Activated T-cell treated with anti-CD3 and anti-CD28 coated beads, Interleukin-2, amount 50 U/mL, for 4 hours (primary cell): Measurements from ENCODE around the gene VDAC1. TPM values are rescaled to one million over a fixed set of nuclear protein-coding genes. Genes with fewer than 3 reads are reported as not detected.

Experiments
- ATAC-seq, 2 donors: fragments of 200-7000 bp; cut with Tn5 transposase; one replicate each; pipeline ENCODE4 v1.10.0; 2021
- DNase-seq: peaks from one replicate; pipeline ENCODE4 v3.0.0-alpha.2; 2020
- H3K27me3 Mint-ChIP-seq: one replicate; pipeline ENCODE4 v1.8.0; 2021; ENCODE audit warnings: low read depth, mixed read lengths
- H3K36me3 Mint-ChIP-seq: one replicate; pipeline ENCODE4 v1.8.0; 2022; ENCODE audit warnings: mixed read lengths; ENCODE audit not compliant: insufficient read depth
- H3K4me1 Mint-ChIP-seq: one replicate; pipeline ENCODE4 v1.8.0; 2021; ENCODE audit warnings: low read depth, mixed read lengths
- H3K4me3 Mint-ChIP-seq: one replicate; pipeline ENCODE4 v1.8.0; 2021; ENCODE audit warnings: mild to moderate bottlenecking, moderate library complexity, mixed read lengths
- H3K9me3 Mint-ChIP-seq: one replicate; pipeline ENCODE4 v1.8.0; 2021; ENCODE audit warnings: mixed read lengths
- total RNA-seq, 3 donors: library from RNA; stranded (reverse); gene quantifications; one replicate each; pipeline ENCODE4 v1.2.1, GENCODE V29; 2021

Gene VDAC1
- total RNA-seq, 3 donors from 2014 or later: 390 to 444 (median 392) TPM

- Mint-ChIP-seq H3K27me3 (no peaks in the 10 kb centered on the region), H3K4me1 (peaks cover 13% of the 10 kb centered on the region), H3K9me3 (no peaks in the 10 kb centered on the region), H3K4me3 (no peak overlapping the region), H3K36me3 (no peaks in the 10 kb centered on the region)
- ATAC-seq: no peak
- no peak for DNase-seq
Observed at GRCh38 chr5:134007581-134008265, 2.9 kb upstream of the VDAC1 start.

GRCh38 chr5:134006115-134006514, 1.3 kb upstream of the VDAC1 start:
- DNase-seq: no peak
- Mint-ChIP-seq H3K9me3 (no peaks in the 10 kb centered on the region), H3K36me3 (peaks cover 8% of the 10 kb centered on the region), H3K4me1 (peaks cover 28% of the 10 kb centered on the region), H3K4me3 (peak overlapping the region; percentile 84), H3K27me3 (no peaks in the 10 kb centered on the region)
- ATAC-seq: no peak

DNA sequence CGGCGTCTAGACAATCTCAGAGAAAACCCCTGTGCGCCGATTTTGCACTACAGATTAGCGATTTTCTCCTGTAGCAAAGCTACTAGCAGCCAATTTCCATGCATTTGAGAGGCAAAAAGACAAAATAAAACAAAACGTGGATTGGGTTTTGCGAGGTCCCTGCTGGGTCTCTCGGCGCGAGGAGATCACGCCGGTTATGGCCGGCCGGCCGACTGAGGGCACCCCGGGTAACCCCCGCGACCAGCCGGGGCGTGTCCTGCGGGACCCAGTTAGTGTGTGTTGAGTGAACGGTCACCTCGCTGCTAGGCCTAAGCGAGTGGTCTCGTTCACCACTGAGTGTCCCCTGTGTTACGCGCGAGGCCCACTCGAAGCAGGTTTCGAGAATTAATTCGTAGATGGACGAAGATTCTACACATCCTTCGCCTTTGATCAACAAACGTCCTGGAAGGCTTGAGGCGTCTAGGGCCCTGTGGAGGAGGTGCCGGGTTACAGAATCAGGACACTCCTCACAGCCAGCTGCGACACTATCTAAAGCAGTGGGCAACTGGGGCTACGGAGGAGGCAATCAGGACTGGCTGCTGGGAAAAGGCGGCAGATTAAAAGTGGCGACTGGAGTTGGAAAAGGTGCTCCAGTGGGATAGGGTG, 764 bp upstream of the VDAC1 start:
- no peaks in the 10 kb centered on the region for H3K27me3 Mint-ChIP-seq
- ATAC-seq (no peak), DNase-seq (no peak)
- no peaks in the 10 kb centered on the region for H3K9me3 Mint-ChIP-seq
- H3K4me3 Mint-ChIP-seq: peak overlapping the region; percentile 84
- peaks cover 32% of the 10 kb centered on the region for H3K4me1 Mint-ChIP-seq
- peaks cover 12% of the 10 kb centered on the region for H3K36me3 Mint-ChIP-seq

DNA sequence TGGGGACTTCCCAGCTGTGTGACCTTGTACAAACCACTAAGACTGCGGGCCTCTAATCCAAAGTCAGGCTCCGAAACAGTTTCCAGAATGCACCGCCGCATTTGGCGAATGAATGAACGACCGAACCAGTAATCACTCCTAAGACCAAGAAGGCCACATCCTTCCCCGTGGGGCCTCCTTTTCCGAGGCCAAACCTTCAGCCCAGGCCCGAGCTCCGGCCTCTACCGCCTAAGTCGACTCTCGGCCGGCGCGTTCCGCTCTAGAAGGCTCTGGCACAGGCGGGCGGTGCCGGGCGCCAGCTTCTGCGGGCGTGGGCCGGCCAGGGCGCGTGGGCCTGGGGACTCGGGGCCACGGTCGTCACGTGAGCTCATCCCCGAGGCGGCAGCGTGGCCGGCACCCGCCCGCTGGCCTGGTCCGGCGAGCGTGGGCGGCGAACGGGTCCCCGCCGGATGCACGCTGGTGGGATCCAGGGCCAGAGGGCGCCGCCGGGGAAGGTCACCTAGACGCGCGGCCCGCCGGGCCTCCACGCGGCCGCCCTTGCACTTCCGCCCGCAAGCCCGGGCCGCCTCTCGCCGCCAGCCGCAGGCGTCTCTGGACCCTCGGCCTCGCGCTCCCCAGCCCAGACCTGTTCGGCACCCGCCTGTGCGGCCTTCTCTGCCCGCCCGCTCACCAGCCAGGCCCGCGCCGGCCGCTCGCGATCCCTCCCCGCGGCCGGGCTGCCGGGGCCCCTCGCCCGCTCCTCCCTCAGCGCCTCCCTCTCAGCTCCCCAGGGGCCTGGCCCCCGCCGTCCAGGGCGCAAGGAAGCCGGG, 754 bp downstream of the VDAC1 start:
- H3K4me3 Mint-ChIP-seq: peak overlapping the region; percentile 94
- DNase-seq (peak; percentile 38), ATAC-seq (peak; percentile 13 to 23)
- H3K36me3 Mint-ChIP-seq: peaks cover 17% of the 10 kb centered on the region
- no peaks in the 10 kb centered on the region for H3K27me3 Mint-ChIP-seq
- H3K4me1 Mint-ChIP-seq: peaks cover 46% of the 10 kb centered on the region
- H3K9me3 Mint-ChIP-seq: no peaks in the 10 kb centered on the region

DNA sequence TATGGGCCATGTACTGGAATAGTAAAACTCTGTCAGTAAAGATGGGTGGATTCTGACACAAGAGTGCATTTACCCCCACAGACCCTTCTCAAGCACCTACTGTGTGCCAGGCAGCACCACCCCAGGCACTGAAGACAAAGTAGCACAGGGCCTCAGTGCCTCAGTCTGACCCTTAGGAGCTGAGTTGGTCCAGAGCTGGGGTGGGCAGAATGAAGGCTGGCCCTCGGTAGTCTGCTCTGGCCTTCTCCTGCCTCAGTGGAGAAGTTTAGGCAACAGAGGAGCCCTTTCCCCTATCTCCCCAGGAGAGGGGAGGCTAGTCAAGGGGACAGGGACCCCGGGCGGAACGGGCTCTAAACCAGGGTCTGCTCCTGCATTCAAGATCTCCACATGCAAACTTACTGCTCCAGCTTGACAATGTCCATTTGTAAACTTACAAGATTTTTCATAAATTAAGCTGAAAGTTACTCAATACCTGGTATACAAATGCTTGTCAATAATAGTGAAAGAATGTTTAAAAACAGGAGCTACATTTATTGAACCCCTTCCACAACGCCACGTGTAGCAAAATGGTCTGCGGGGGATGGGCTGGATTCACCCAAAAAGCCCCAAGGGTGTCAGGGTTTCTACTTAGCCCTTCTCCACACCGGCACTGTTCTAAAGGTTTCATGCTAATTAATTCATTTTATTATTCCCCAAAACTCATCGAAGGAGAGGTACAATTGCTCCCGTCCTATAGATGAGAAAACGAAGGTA, 1.5 kb downstream of the VDAC1 start:
- Mint-ChIP-seq H3K4me1 (peaks cover 50% of the 10 kb centered on the region), H3K36me3 (peaks cover 17% of the 10 kb centered on the region)
- ATAC-seq: no peak

GRCh38 chr5:134001938-134002731, 2.6 kb downstream of the VDAC1 start:
- peak overlapping the region; percentile 94 for H3K4me3 Mint-ChIP-seq
- H3K27me3 Mint-ChIP-seq: no peaks in the 10 kb centered on the region
- peaks cover 55% of the 10 kb centered on the region for H3K4me1 Mint-ChIP-seq
- peaks cover 17% of the 10 kb centered on the region for H3K36me3 Mint-ChIP-seq
- H3K9me3 Mint-ChIP-seq: no peaks in the 10 kb centered on the region
- DNase-seq (no peak), ATAC-seq (no peak)

More for the DNA sequence above, 1.5 kb downstream of the VDAC1 start:
- Mint-ChIP-seq H3K4me3 (peak overlapping the region; percentile 94), H3K9me3 (no peaks in the 10 kb centered on the region), H3K27me3 (no peaks in the 10 kb centered on the region)
- DNase-seq: no peak

- no peak overlapping the region for H3K4me3 Mint-ChIP-seq
- H3K4me1 Mint-ChIP-seq: peaks cover 64% of the 10 kb centered on the region
- no peaks in the 10 kb centered on the region for H3K27me3 Mint-ChIP-seq
- ATAC-seq (no peak), DNase-seq (no peak)
- no peaks in the 10 kb centered on the region for H3K9me3 Mint-ChIP-seq
- peaks cover 17% of the 10 kb centered on the region for H3K36me3 Mint-ChIP-seq
Observed at GRCh38 chr5:134000696-134001453, 3.9 kb downstream of the VDAC1 start.

- peaks cover 17% of the 10 kb centered on the region for H3K36me3 Mint-ChIP-seq
- H3K4me1 Mint-ChIP-seq: peaks cover 65% of the 10 kb centered on the region
- DNase-seq (no peak), ATAC-seq (no peak)
- no peaks in the 10 kb centered on the region for H3K27me3 Mint-ChIP-seq
- H3K9me3 Mint-ChIP-seq: no peaks in the 10 kb centered on the region
- no peak overlapping the region for H3K4me3 Mint-ChIP-seq
Observed at GRCh38 chr5:134000091-134000511, 4.7 kb downstream of the VDAC1 start.

DNA sequence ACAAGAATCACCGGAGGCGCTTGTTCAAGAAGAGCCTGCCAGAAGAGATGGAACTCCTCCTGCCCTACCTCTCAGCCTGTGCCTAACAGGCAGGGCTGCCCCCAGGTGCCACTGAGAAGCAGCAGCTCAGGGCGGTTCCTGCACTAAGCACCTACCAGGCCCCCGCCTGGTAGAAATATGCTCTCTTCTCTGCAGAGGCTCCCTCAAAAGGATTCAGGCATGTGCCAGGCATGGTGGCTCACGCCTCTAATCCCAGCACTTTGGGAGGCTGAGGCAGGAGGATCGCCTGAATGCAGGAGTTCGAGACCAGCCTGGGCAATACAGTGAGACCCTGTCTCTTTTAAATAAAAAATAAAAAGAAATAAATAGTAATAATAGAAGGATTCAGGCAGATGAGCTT, 6.0 kb downstream of the VDAC1 start:
- H3K4me3 Mint-ChIP-seq: no peak overlapping the region

DNA sequence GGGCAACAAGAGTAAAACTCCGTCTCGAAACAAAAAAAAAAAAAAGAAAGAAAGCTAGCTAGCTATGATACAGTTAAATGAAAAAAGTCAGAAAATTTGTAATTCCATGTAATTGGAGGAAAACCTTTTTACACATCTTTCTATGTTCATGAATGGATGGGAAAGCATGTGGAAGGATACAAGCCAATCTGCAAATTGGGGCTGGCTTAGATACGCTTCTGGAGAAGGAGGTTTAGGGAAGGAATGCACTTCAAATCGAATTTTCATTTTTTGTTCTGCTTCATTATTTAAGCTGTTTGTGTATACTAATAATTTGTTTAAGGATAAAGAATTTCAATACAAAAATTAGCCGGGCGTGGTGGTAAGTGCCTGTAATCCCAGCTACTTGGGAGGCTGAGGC, 6.7 kb downstream of the VDAC1 start:
- Mint-ChIP-seq H3K4me1 (peaks cover 76% of the 10 kb centered on the region), H3K9me3 (no peaks in the 10 kb centered on the region)
- no peak for DNase-seq

More for the DNA sequence above, 6.0 kb downstream of the VDAC1 start:
- Mint-ChIP-seq H3K4me1 (peaks cover 76% of the 10 kb centered on the region), H3K9me3 (no peaks in the 10 kb centered on the region), H3K27me3 (no peaks in the 10 kb centered on the region), H3K36me3 (peaks cover 17% of the 10 kb centered on the region)
- no peak for DNase-seq
- no peak for ATAC-seq

DNA sequence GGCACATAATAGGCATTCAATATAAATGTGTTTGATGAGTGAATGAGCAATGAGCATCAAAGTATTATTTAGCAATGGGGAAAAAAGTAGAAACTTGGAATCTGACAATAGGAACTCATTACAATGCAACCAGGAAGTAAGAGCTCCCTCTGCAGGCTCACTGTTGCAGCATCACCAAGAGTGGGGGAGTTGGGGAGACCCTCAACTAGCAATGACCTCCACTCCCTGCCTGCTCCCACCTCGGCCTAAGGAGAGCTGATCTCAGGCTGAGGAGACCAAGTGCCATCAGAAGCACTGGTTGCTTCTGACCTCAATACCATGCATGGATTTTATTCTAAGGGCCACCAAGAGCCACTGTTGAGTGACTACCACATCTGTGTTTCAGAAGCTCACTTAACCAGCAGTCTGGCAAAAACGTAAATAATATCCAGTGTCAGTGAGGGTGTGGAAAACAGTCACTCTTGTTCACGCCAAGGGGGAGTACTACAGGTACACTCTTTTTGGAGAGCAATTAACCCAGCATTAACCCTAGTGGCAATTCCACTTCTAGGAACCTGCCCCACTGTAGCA, 8.0 kb downstream of the VDAC1 start:
- no peak for ATAC-seq
- Mint-ChIP-seq H3K27me3 (no peaks in the 10 kb centered on the region), H3K4me3 (no peak overlapping the region), H3K4me1 (peaks cover 70% of the 10 kb centered on the region), H3K36me3 (peaks cover 13% of the 10 kb centered on the region), H3K9me3 (no peaks in the 10 kb centered on the region)
- no peak for DNase-seq

More for the DNA sequence above, 6.7 kb downstream of the VDAC1 start:
- H3K36me3 Mint-ChIP-seq: peaks cover 17% of the 10 kb centered on the region
- H3K27me3 Mint-ChIP-seq: no peaks in the 10 kb centered on the region
- no peak for ATAC-seq
- H3K4me3 Mint-ChIP-seq: no peak overlapping the region

- Mint-ChIP-seq H3K4me1 (peaks cover 65% of the 10 kb centered on the region), H3K4me3 (no peak overlapping the region), H3K9me3 (no peaks in the 10 kb centered on the region), H3K36me3 (peaks cover 13% of the 10 kb centered on the region), H3K27me3 (no peaks in the 10 kb centered on the region)
- DNase-seq (no peak), ATAC-seq (no peak)
Observed at GRCh38 chr5:133995883-133996563, 8.8 kb downstream of the VDAC1 start.
